Bronchial epithelial cell (primary cell): ENCODE measurements around the gene PLXNA4. TPM values are rescaled to one million over a fixed set of nuclear protein-coding genes. Genes with fewer than 3 reads are reported as not detected.

Experiments
- DNase-seq: peaks from one replicate; pipeline ENCODE4 v3.0.0-alpha.2; 2010; ENCODE audit warnings: low read depth
- FAIRE-seq: peaks from 2 replicates; lab custom pipeline; 2011; peaks lifted over from hg19 to GRCh38; lab: Jason Lieb, UNC
- H3K27me3 ChIP-seq: 2 replicates; pipeline ENCODE4 v1.5.1; 2011; ENCODE audit warnings: low read length; ENCODE audit not compliant: control insufficient read depth, insufficient read depth
- H3K36me3 ChIP-seq: 2 replicates; pipeline ENCODE4 v1.5.1; 2011; ENCODE audit warnings: low read length; ENCODE audit not compliant: control insufficient read depth, insufficient read depth
- H3K4me3 ChIP-seq: 2 replicates; pipeline ENCODE4 v1.5.1; 2011; ENCODE audit warnings: mild to moderate bottlenecking, low read depth, low read length, control low read depth
- total RNA-seq: library from RNA; depleted of rRNA; stranded (reverse); fragments of >200 nt; gene quantifications from 2 replicates; pipeline ENCODE4 v1.2.1, GENCODE V29; 2014
- TF ChIP-seq, protein P1 (sequence below): IDR thresholded peaks from 2 replicates; pipeline ENCODE4 v1.5.1; 2011; ENCODE audit warnings: mild to moderate bottlenecking, moderate library complexity, low read length, control low read depth, inconsistent platforms; ENCODE audit not compliant: insufficient read depth, severe bottlenecking

The PLXNA4 gene
- total RNA-seq, 1 donor from 2014 or later = under 0.01 TPM

DNA sequence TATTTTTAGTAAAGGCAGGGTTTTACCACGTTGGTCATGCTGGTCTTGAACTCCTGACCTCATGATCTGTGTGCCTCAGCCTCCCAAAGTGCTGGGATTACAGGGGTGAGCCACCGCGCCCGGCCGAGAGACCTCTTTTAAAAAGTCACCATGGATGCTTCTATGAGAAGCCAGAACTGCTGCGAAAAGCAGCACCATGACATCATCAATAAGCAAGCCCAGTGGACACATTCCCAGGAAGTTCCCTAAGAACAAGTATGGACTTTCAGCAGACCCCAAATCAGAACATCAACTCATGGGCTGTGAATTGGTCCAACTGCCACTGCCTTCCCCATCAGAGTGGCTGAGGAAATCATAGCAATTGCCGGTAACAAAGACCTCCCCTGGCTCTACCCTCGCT is 93.4 kb downstream of the PLXNA4 start:
- TF ChIP-seq, protein P1, sequence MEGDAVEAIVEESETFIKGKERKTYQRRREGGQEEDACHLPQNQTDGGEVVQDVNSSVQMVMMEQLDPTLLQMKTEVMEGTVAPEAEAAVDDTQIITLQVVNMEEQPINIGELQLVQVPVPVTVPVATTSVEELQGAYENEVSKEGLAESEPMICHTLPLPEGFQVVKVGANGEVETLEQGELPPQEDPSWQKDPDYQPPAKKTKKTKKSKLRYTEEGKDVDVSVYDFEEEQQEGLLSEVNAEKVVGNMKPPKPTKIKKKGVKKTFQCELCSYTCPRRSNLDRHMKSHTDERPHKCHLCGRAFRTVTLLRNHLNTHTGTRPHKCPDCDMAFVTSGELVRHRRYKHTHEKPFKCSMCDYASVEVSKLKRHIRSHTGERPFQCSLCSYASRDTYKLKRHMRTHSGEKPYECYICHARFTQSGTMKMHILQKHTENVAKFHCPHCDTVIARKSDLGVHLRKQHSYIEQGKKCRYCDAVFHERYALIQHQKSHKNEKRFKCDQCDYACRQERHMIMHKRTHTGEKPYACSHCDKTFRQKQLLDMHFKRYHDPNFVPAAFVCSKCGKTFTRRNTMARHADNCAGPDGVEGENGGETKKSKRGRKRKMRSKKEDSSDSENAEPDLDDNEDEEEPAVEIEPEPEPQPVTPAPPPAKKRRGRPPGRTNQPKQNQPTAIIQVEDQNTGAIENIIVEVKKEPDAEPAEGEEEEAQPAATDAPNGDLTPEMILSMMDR = no peak
- FAIRE-seq = no peak
- Histone ChIP-seq H3K4me3 (no peak overlapping the region), H3K27me3 (no peaks in the 10 kb centered on the region), H3K36me3 (no peaks in the 10 kb centered on the region)
- DNase-seq = no peak

DNA sequence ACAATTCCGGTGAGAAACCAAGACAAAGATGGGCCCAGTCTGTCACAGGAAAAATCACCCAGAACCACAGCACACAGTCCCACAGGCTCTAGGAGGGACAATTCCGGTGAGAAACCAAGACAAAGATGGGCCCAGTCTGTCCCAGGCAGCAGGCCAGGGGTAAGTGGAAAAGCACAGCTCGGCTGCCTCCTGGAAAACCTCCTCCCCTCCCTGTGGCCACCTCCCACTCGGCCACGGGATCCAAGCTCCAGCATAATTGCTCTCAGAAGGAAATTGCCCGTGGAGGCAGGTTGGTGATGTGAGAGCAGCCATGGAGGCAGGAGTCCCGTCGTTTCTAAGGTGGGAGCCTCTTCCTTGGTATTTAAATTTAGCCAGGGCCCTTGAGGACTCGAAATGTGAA is 95.7 kb downstream of the PLXNA4 start:
- no peaks in the 10 kb centered on the region for H3K36me3 ChIP-seq
- H3K4me3 ChIP-seq = no peak overlapping the region
- FAIRE-seq = no peak
- DNase-seq = no peak
- TF ChIP-seq, protein P1 = no peak
- no peaks in the 10 kb centered on the region for H3K27me3 ChIP-seq

DNA sequence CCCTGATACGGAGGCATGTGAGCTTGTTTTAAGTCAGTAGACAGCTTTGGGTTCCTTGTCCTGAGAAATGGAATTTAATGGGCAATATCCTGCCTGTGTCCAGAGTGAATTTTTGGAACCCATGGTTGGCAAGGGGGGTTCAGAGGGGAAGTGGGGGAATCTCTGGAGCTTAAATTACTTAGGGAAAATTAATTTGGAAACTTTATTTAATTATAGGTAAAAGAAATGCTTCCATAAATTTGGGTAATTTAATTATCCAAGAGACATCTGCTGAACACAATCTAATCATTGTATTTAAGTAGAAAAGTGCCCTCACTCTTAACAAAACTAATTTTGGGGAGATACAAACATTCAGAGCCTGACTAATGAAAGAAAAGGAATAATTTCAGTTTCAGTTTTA is 99.7 kb downstream of the PLXNA4 start:
- Histone ChIP-seq H3K4me3 (no peak overlapping the region), H3K36me3 (no peaks in the 10 kb centered on the region), H3K27me3 (no peaks in the 10 kb centered on the region)
- no peak for FAIRE-seq
- DNase-seq = no peak
- TF ChIP-seq, protein P1 = no peak

DNA sequence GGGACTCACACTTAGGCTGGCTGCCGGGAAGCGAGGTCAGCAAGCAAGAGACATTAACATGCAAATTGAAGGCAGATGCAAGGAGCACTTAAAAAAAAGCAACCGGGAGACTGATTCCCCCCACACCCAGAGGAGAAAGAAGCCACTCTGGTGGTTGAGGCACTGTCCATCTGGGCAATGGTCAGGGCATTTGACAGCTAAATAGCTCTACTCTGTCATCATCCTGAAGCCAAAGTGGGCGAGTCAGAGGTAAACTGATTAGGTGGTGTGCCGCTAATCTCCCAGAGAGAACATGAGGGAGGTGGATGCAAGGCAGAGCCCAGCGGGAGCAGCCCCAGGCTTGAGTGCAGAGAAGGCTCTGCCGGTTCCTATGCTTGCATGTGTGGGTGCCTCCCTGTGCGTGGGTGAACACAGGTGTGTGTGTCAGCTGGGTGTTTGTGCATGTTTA is 100.6 kb downstream of the PLXNA4 start:
- no peak for DNase-seq
- Histone ChIP-seq H3K4me3 (no peak overlapping the region), H3K27me3 (no peaks in the 10 kb centered on the region), H3K36me3 (no peaks in the 10 kb centered on the region)
- TF ChIP-seq, protein P1 = no peak
- FAIRE-seq = no peak

DNA sequence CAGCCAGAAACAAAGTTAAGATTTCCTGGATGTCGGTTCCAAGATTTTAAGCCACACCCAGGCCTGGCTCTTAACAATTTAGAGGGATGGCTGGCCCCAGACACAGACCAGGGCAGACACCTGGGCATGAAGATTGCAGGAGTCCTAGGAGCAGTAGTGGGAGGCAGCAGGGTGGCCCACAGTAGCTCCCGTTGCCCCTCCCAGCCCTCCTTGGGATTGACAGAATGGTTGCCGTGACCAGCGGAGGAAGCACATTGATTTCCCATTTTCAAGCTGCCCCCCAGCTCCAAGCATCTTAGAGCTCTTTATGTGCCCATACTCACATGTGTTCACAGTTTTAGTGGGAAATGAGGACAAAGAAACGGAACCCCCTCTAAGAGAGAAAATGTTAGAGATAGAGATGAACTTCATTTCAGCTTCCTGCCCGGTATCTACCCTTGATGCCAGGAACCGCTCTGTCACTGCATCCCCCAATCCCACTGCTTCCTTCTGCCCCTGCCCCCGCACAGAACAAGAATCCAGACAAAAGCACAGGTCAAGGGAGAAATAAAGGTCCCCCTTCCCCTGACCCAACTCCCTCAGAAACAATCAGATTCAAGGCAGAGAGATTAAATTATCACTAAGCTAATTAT is 101.1 kb downstream of the PLXNA4 start:
- Histone ChIP-seq H3K4me3 (no peak overlapping the region), H3K27me3 (no peaks in the 10 kb centered on the region), H3K36me3 (no peaks in the 10 kb centered on the region)
- FAIRE-seq (no peak), DNase-seq (no peak)
- TF ChIP-seq, protein P1 = no peak
